Nucleus accumbens (tissue), 56 donors: ENCODE measurements around the gene PRELID1.
"Not testable (repeated sequence)": the region's sequence is repeated elsewhere in the genome, so short reads cannot be mapped to it uniquely, and the experiment has no call there.

ENCODE experiments used
- DNase-seq, 56 donors: peaks; one replicate each; lab custom pipeline; 2025; lab: John Stamatoyannopoulos, UW

Gene PRELID1, protein sequence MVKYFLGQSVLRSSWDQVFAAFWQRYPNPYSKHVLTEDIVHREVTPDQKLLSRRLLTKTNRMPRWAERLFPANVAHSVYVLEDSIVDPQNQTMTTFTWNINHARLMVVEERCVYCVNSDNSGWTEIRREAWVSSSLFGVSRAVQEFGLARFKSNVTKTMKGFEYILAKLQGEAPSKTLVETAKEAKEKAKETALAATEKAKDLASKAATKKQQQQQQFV

DNA sequence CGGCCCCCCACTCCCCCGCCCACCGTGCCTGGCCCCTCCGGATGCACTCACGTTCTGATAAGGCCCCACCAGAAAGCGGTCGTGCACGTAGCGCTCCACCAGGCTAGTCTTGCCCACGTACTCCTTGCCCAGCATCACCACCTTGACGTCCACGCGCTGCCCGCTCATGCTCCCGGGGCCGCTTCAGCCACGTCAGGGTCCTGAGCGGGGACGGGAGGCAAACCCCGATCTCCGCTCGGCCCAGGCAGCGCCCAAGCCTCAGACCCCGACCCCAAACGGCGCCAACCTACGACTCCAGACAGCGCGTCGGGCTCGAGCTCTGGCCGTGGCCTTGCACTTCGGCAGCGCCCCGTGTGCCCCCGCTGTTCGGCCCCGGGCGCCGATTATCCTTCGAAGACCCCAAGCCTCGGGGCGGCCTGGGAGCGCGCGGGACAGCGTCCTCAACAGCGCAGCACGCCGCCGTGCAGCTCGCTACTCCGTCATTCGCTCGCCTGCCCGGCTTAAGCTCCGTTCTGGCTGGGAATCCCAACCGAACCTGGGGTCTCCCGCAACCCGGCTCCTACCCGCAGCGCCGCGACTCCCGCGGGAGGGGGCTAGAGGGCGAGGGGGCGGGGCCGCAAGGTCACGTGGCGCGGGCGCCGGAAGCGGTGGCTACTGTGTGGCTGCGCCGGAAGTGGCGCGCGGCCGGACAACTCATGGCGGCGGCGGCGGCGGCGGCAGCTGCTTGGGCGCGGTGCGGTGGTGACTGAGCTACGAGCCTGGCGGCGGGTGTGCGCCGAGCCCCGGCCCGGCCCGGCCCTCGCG is at the start of gene PRELID1, which contains the start of gene RAB24:
Gene PRELID1 (plus strand): TSS at position 679 of the 804 bp plus-strand sequence. CDS start 187 bp downstream, outside the sequence.
Gene RAB24 (minus strand): TSS at position 599 of the 804 bp plus-strand sequence. CDS start 431 bp downstream, at position 168.
- peak in 54 of 56 donors; percentile 35 to 92 (median 77) for DNase-seq

DNA sequence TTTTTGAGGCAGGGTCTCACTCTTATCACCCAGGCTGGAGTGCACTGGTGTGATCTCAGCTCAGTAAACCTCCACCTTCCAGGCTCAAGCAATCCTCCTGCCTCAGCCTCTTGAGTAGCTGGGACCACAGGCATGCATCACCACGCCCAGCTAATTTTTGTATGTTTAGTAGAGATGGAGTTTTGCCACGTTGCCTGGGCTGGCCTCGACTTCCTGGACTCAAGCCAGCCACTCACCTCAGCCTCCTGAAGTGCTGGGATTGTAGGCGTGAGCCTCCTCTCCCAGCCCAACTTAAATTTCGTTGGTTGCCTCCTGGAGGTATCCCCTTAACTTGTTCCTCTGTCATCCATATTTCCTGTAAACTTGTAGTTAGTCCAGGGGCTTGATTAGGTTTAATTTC is 47.3 kb upstream of the PRELID1 start:
- DNase-seq: no peak

DNA sequence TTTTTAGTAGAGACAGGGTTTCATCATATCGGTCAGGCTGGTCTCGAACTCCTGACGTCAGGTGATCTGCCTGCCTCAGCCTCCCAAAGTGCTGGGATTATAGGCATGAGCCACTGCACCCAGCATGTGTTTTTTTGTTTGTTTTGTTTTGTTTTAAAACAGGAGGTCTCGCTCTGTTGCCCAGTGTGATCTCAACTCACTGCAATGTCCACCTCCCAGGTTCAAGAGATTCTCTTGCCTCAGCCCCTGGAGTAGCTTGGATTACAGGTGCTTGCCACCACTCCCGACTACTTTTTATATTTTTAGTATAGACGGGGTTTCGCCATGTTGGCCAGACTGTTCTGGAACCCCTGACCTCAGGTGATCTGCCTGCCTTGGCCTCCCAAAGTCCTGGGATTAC is 44.9 kb upstream of the PRELID1 start:
- not testable (repeated sequence) for DNase-seq

DNA sequence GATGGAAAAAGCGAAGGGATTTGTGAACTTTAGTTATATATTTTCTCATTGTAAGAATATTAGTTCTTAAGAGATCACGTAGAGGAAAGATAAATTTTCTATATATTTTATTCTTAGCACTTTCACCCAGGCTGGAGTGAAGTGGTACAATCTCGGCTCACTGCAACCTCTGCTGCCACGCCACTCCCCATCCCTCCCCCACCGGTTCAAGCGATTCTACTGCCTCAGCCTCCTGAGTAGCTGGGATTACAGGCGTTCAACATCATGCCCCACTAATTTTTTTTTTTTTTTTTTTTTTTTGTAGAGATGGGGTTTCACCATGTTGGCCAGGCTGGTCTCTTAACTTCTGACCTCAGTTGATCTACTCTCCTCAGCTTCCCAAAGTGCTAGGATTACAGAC is 42.6 kb upstream of the PRELID1 start:
- DNase-seq: no peak

DNA sequence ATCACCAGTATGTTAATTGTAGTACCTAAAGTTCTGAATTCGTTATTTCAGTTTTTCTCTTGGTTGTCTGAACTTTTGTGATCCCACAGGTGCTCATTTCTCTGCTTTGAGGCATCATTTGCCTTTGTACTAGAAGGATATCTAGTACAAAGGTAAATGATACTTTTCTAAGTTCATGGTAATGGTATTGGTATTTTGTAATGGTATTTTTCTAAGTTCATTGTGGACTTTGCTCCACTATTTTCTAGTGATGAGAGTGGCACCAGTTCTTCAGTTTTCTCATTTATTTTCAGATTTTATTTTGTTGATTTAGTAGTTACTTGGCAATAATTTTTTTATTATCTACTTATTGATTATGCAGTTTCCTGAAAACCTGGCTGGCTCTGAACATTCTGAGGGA is 42.1 kb upstream of the PRELID1 start:
- DNase-seq: no peak

DNA sequence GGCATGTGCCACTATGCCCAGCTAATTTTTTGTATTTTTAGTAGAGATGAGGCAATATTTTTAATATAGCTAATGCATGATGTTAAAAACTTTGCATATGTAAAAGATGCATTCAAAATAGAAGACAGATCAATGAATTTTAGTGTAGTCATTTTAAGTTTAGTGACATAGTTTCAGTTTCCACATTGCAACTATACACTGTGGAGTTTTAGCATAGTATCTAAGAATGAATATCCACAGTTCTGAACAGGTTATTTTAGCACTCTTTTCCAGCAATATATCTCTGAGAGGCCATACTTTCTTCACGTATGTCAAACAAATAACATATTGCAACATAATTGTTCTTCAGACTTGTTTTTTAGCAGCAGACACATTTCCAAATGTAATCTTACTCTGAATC is 39.4 kb upstream of the PRELID1 start:
- DNase-seq: no peak

DNA sequence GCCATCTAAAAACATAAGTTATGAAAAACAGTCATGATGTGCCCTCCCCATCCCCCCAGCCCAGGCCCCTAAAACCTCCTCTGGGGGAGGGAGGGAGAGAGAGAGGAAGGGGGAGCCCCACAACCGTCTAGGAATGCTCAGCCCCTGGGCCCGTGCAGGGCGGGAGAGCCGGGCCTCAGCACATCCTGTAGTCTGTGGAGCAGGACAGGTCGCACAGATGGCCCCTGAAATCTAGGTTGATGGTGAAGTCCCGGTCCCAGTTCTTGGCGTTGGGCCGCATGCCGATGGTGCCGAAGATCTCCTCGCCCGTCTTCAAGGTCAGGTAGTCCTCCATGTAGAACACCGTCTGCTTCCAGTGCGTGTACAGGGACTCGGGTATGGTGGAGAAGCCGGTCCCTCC is 38.2 kb upstream of the PRELID1 start:
- no peak for DNase-seq

DNA sequence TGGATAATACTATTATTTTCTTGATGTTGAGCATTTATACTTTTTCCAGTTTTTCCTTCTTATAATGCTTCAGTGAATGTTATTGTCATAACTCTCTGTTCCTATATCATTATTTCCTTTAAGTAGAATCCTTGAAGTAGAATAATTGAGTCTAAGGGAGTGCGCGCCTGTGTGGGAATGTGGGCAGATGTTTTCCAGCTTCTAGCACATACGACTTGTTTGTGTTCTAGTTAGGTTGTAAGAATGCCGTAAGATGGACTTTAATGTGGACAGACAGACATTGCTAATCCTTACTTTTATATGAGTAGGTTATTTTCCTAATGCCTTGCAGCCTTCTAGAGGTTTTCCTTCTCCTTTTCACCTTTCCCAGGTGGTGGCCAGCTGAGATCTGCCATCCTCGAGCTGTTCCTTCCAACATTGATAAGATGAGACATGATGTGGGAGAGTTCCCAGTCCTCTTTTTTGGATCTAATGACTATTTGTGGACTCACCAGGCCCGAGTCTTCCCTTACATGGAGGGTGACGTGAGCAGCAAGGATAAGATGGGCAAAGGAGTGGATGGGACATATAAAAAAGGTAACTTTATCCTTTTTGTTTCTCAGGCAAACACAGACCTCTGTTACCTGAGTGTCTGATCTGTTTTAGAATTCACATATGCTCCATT is 34.2 kb upstream of the PRELID1 start:
- no peak for DNase-seq

DNA sequence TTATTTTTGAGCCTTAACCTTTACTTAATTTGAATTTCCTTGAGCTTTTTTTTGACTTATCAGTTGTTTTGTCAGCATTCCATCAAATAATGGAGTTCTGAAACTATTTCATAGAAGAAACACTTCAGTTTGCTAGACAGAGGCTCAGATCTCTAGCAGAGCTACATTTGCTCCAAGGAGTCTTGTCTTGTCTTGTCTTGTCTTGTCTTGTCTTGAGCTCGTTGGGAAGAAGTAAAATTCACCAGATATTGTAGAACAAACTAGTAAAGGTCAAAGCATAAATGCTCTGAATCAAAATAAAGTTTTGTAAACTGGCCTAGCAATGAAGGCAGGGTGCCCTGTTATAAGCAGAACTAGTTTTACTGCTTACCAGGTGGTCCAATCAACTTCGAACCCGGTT is 33.6 kb upstream of the PRELID1 start:
- no peak for DNase-seq

DNA sequence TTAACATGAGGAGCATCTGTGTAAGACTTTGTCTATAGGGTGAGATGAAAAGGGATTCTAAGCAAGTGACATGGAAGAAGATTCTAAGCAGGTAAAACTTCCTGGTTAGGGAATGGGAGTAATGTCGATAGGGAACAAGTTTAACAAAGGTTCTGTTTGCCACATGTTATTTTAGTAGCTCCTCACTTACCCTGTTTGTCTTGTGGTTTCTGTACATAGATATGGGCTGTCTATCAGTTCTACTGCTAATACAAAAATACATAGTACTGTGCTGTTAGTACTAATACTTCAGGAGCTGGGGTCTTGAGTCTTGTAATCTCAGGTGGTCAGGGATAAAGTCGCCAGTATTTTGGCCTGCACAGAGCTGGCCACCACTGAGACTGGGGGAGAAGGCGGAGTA is 32.9 kb upstream of the PRELID1 start:
- DNase-seq: no peak

DNA sequence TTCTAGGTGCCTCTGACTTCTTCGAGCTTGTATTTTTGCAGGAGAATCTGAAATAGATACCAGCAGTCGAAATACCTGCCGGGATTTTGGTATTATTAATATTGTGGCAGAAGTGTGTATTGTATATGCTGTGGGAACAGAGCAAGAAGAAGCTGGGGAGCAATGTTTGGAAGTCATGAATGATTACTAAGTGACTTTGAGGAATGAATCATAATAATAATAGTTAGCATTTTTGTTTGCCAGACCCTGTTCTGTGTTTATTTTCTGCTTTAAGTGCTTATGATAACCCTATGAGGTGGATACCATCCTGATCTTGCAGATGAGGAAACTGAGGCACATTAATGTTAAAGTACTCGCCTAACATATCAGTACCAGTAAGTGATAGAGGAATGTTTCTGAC is 32.5 kb upstream of the PRELID1 start:
- no peak for DNase-seq

DNA sequence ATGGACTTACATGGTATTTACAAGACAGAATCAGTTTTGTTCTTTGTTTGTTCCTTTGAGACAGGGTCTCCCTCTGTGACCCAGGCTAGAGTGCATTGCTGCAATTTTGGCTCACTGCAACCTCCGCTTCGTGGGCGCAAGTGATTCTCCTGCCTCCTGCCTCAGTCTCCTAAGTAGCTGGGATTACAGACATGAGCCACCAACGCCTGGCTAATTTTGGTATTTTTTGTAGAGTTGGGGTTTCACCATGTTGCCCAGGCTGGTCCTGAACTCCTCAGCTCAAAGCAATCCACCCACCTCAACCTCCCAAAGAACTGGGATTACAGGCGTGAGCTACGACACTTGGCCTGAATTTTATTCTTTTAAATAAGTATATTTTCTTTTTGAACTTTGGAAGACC is 27.7 kb upstream of the PRELID1 start:
- no peak for DNase-seq

DNA sequence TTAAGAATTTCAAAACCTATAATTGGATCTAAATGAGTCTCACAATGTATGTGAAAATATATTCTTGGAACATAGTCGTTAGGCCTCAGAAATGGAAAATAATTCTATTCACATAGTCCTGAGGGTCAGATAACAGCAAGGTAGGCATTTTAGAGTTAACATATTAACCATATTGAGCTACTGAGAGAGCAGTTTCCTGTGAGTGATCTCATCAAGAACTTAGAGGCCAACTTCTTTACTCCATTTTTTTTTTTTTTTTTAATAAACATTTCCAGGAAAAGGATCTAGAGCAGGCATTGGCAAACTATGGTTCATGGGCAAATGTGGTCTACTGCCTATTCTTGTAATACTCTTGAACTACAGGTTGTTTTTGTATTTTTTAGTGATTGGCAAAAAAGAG is 26.7 kb upstream of the PRELID1 start:
- no peak for DNase-seq

DNA sequence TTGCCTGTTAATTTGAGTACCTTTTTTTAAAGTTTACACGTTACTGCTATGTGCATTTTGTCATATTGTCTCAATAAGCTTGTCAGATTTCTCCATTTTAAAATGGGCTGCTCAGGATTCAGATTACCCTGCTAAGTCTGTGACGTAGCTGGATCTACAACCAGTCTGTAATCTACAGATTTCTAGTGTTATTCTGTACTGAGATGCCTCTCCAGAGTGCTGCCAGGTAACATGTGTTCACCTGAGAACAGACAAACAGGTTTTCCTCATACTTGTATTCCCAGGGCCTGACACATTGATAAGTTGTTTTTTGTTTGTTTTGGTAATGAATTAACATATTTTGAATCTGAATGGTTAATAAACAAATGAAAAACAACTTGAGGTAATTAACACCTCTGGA is 15.4 kb upstream of the PRELID1 start:
- DNase-seq: no peak

DNA sequence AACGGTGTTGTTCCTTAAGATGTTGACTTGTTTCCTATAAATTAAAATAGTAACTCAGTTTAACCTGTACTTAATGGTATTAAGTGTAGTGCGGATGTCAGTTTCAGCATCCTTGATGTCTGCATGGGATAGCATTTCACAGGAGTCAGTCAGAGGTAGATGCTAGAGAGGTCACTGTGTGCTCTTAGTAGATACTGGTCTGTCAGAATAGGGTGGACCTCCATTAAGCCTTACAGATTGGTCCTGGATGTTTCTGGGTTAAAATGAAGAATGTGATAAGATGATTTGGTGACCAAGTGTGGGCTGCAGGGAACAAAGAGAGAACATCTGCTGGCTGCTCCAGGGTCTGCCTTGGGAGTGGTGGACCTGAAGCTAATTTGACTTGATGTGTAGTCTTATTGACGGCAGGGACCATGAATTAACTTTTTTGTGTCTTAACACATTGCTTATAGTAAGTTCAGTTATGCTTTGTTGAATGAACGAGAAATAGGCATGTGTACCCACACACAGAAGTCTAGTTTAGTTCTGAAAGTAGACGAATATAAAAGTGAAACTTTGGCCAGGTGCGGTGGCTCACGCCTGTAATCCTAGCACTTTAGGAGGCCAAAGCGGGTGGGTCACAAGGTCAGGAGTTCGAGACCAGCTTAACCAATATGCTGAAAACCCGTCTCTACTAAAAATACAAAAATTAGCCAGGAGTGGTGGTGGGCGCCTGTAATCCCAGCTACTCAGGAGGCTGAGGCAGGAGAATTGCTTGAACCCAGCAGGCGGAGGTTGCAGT is 12.6 kb upstream of the PRELID1 start:
- DNase-seq: no peak

DNA sequence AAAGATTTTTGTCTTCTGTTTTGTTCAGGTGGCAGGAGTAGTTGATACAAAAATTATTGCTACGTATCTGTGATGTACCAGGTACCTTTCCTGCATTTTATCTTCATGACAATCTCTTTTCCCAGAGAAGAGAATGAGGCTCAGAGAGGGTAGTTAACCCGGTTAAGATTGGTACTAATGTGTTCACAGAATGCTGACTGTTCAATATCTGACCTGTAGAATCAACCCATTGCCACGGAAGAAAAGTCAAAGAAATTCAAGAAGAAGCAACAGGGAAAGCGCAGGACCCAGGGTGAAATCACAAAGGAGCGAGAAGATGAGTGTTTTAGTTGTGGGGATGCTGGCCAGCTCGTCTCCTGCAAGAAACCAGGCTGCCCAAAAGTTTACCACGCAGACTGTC is 11.9 kb upstream of the PRELID1 start:
- DNase-seq: no peak

DNA sequence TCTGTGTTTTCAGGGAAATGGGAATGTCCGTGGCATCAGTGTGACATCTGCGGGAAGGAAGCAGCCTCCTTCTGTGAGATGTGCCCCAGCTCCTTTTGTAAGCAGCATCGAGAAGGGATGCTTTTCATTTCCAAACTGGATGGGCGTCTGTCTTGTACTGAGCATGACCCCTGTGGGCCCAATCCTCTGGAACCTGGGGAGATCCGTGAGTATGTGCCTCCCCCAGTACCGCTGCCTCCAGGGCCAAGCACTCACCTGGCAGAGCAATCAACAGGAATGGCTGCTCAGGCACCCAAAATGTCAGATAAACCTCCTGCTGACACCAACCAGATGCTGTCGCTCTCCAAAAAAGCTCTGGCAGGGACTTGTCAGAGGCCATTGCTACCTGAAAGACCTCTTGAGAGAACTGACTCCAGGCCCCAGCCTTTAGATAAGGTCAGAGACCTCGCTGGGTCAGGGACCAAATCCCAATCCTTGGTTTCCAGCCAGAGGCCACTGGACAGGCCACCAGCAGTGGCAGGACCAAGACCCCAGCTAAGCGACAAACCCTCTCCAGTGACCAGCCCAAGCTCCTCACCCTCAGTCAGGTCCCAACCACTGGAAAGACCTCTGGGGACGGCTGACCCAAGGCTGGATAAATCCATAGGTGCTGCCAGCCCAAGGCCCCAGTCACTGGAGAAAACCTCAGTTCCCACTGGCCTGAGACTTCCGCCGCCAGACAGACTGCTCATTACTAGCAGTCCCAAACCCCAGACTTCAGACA is 9.6 kb upstream of the PRELID1 start:
- DNase-seq: no peak

DNA sequence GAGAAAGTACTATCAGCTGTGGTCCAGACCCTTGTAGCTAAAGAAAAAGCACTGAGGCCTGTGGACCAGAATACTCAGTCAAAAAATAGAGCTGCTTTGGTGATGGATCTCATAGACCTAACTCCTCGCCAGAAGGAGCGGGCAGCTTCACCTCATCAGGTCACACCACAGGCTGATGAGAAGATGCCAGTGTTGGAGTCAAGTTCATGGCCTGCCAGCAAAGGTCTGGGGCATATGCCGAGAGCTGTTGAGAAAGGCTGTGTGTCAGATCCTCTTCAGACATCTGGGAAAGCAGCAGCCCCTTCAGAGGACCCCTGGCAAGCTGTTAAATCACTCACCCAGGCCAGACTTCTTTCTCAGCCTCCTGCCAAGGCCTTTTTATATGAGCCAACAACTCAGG is 9.0 kb upstream of the PRELID1 start:
- no peak for DNase-seq

DNA sequence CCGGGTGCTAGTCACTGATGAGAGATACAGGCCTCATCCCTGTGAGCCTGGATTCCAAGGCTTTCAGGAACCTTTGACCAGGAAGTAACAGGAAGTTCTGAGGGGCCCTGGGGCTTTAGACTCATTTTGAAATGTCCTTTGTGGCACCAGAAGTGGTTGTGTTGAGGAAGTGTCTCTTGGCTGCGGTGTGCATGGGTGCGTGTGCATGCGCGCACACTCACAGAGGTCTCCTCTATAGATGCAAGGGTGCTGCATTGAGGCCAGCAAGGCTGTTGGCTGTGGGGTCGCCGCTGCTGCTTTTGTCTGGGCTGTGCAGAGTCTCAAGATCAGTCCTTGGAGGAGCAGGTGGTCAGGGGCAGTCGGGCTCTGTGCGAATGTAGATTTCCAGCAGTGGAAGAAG is 7.7 kb upstream of the PRELID1 start:
- DNase-seq: no peak

DNA sequence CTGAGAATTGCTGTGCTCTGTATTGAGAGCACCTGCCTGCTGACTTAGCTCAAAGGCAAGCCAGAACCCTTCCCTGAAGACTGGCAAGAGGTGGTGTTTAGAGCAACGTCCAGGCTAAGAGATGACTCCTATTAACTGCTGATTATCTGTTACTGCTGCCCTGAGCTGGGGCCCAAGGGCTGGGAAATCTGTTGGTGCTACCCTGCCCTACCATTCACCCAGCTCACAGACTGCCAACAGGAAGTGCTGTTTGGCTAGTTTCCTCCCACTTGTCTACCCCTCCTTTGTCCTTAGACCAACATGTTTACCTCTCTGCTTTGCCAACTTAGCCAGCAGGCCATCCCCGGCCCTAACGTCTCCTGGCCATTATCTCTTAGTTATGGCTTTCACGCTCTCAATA is 7.0 kb upstream of the PRELID1 start:
- no peak for DNase-seq
